ENCODE data around the gene POU4F2.

DNA sequence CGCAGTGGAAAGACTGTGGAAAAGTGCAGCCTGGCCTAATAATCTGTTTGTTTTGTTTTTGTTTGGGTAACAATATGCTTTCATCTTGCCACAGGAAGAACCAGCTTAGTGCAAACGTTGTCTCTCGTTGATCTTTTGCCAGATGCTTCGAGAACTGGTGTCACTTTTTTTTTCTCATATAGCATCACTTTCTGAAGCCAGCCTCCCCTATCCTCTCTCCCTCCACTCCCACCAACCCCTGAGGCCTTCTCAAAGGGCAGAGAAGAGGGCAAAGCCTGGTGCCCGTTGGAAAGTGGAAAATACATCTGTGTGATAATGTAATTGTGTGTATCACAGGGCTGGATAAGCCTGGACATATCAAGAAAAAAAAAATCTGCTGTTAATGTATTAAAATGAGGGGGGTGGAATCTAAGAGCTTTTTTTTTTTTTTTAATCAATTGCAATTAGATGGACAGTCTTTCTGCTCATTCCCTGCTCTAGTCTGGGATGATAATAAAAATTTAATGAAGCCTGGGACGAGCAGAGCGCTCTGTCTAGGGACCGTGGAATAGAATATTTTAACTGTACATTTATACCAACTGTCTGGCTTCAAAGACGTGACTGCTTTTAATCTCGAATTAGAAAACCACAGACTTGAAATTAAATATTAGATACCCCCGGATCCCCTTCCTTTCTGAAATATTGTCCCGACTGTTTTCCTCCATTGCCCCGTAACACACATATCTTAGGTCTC lies 8.1 kb downstream of the POU4F2 start:
- TF ChIP-seq, protein P1, sequence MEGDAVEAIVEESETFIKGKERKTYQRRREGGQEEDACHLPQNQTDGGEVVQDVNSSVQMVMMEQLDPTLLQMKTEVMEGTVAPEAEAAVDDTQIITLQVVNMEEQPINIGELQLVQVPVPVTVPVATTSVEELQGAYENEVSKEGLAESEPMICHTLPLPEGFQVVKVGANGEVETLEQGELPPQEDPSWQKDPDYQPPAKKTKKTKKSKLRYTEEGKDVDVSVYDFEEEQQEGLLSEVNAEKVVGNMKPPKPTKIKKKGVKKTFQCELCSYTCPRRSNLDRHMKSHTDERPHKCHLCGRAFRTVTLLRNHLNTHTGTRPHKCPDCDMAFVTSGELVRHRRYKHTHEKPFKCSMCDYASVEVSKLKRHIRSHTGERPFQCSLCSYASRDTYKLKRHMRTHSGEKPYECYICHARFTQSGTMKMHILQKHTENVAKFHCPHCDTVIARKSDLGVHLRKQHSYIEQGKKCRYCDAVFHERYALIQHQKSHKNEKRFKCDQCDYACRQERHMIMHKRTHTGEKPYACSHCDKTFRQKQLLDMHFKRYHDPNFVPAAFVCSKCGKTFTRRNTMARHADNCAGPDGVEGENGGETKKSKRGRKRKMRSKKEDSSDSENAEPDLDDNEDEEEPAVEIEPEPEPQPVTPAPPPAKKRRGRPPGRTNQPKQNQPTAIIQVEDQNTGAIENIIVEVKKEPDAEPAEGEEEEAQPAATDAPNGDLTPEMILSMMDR (conservative IDR thresholded peaks at IDR 0.05; ENCODE audit: low read length): no peak
- no peak for TF ChIP-seq EZH2phosphoT487 (IDR thresholded peaks at IDR 0.05; ENCODE audit: borderline replicate concordance)

All from Loucy (cell line).